Measurements from ENCODE around the gene PRSS56. TPM values are rescaled to one million over a fixed set of nuclear protein-coding genes. Genes with fewer than 3 reads are reported as not detected.

The PRSS56 gene
- total and polyA plus RNA-seq, 2 of the 13 experiments (the other 11 are each of a cell fraction or from before 2014, with no cell fraction given) = not detected

DNA sequence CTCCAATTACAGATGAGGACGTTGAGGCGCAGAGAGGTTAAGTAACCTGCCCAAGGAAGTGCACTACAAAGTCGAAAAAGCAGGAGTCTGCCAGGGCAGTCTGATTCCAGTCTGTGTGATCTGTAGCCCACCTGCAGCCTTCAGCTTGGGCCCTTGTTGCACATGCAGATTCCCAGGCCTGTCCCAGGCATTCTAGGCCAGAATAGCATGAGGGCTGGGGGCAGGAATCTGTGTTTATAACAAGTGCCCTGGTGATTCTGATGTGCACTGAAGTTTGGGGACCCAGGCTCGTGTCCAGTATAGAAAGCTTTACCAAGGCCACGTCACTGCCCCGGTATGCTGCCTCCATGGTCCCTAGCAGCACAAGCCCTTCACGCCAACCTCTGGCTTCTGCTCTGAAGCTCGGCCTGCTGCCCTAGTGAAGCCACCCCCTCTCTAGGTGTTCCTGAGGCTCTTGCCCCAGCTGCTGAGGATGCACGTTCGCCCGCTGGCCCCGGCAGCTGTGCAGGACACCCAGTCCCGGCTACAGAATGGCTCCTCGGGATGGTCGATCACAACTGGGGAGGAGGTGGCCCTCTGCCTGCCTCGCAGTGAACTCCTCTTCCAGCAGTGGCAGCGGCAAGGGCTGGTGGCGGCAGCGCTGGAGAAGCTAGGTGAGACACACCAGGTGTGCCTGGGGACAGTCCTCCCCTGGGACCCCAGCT is 23.9 kb downstream of the PRSS56 start (continued):
- TF ChIP-seq, protein P1, sequence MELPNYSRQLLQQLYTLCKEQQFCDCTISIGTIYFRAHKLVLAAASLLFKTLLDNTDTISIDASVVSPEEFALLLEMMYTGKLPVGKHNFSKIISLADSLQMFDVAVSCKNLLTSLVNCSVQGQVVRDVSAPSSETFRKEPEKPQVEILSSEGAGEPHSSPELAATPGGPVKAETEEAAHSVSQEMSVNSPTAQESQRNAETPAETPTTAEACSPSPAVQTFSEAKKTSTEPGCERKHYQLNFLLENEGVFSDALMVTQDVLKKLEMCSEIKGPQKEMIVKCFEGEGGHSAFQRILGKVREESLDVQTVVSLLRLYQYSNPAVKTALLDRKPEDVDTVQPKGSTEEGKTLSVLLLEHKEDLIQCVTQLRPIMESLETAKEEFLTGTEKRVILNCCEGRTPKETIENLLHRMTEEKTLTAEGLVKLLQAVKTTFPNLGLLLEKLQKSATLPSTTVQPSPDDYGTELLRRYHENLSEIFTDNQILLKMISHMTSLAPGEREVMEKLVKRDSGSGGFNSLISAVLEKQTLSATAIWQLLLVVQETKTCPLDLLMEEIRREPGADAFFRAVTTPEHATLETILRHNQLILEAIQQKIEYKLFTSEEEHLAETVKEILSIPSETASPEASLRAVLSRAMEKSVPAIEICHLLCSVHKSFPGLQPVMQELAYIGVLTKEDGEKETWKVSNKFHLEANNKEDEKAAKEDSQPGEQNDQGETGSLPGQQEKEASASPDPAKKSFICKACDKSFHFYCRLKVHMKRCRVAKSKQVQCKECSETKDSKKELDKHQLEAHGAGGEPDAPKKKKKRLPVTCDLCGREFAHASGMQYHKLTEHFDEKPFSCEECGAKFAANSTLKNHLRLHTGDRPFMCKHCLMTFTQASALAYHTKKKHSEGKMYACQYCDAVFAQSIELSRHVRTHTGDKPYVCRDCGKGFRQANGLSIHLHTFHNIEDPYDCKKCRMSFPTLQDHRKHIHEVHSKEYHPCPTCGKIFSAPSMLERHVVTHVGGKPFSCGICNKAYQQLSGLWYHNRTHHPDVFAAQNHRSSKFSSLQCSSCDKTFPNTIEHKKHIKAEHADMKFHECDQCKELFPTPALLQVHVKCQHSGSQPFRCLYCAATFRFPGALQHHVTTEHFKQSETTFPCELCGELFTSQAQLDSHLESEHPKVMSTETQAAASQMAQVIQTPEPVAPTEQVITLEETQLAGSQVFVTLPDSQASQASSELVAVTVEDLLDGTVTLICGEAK (IDR thresholded peaks at IDR 0.05) = no peak
- TF ChIP-seq, protein P1 (CRISPR knock-in tag; IDR thresholded peaks at IDR 0.05) = no peak
- TF ChIP-seq ZNF556 (CRISPR knock-in tag; IDR thresholded peaks at IDR 0.05; ENCODE audit: borderline replicate concordance) (no peak), ZNF10 (CRISPR knock-in tag; IDR thresholded peaks at IDR 0.05; ENCODE audit: borderline replicate concordance, low read depth) (no peak), ZNF274 (CRISPR knock-in tag; IDR thresholded peaks at IDR 0.05) (peak; percentile 60; the same call in 1 of the 2 replicates), ZNF282 (IDR thresholded peaks at IDR 0.05; ENCODE audit: partially characterized antibody) (no peak), BATF2 (CRISPR knock-in tag; IDR thresholded peaks at IDR 0.05) (no peak), SUZ12 (IDR thresholded peaks at IDR 0.05; ENCODE audit: low read depth, low read length) (no peak)
- TF ChIP-seq, protein P2, sequence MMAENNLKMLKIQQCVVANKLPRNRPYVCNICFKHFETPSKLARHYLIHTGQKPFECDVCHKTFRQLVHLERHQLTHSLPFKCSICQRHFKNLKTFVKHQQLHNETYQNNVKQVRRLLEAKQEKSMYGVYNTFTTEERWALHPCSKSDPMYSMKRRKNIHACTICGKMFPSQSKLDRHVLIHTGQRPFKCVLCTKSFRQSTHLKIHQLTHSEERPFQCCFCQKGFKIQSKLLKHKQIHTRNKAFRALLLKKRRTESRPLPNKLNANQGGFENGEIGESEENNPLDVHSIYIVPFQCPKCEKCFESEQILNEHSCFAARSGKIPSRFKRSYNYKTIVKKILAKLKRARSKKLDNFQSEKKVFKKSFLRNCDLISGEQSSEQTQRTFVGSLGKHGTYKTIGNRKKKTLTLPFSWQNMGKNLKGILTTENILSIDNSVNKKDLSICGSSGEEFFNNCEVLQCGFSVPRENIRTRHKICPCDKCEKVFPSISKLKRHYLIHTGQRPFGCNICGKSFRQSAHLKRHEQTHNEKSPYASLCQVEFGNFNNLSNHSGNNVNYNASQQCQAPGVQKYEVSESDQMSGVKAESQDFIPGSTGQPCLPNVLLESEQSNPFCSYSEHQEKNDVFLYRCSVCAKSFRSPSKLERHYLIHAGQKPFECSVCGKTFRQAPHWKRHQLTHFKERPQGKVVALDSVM (CRISPR knock-in tag; IDR thresholded peaks at IDR 0.05) = no peak

Measured in HepG2 (cell line).